ENCODE measurements around the gene BCL10. TPM values are rescaled to one million over a fixed set of nuclear protein-coding genes. Genes with fewer than 3 reads are reported as not detected.

The BCL10 gene
- total RNA-seq, 1 experiment from 2014 or later = 33.8 TPM

- H3K27me3 ChIP-seq (ENCODE audit: insufficient read depth, low read length) = no peaks in the 10 kb centered on the region
- H3K4me2 ChIP-seq (ENCODE audit: low read length) = no peak overlapping the region
- H3K79me2 ChIP-seq (ENCODE audit: insufficient read depth, low read length) = no peaks in the 10 kb centered on the region
- peaks cover 30 to 31% of the 10 kb centered on the region in 2 experiments for H3K4me1 ChIP-seq (ENCODE audit: control insufficient read depth in 1 of 2, insufficient read depth in 2 of 2, low read length in 2 of 2)
- peak overlapping the region; percentile 93 for H2AFZ ChIP-seq (ENCODE audit: low read depth, low read length, poor library complexity, severe bottlenecking)
- H3K4me3 ChIP-seq (replicated peaks in 1 of 2; ENCODE audit: low read depth in 1 of 2, low read length in 2 of 2) = no peak overlapping the region
- RAD21 ChIA-PET (ENCODE audit: low non-redundant PET in 1 of 2, low total read pairs in 2 of 2, uncharacterized antibody in 2 of 2, unreplicated experiment in 2 of 2) = interaction anchor here in 1 of 2 experiments (0.7 kb wide), 1 partner anchor 29 kb away, joined by 4 read pairs; no protein-coding TSS in a partner anchor
- ATAC-seq (no peak), DNase-seq (ENCODE audit: low read depth, low spot score) (no peak)
- no peaks in the 10 kb centered on the region for H4K20me1 ChIP-seq (ENCODE audit: insufficient read depth)
- no TSS peak for BruUV-seq (replicated peaks)
- POLR2A ChIA-PET = interaction anchor here (1.2 to 2.5 kb wide), 2 partner anchors 11 kb away, joined by 3 to 11 read pairs; no protein-coding TSS in a partner anchor
- H3K9me2 ChIP-seq (ENCODE audit: insufficient read depth) = no peaks in the 10 kb centered on the region
- H3K9me3 ChIP-seq (ENCODE audit: control insufficient read depth in 1 of 2, insufficient read depth in 1 of 2, low read depth in 1 of 2, low read length in 2 of 2) = no peaks in the 10 kb centered on the region
- no peaks in the 10 kb centered on the region for H3K36me3 ChIP-seq (ENCODE audit: control insufficient read depth in 1 of 2, insufficient read depth in 2 of 2, low read length in 2 of 2)
- intact Hi-C loops (cut with micrococcal nuclease) = no loop called here
- no peak overlapping the region for H3K9ac ChIP-seq (ENCODE audit: low read length)
- CTCF ChIA-PET = interaction anchor here (1.8 to 2.9 kb wide), 3 partner anchors 26 to 284 kb away, joined by 5 to 29 read pairs (median 14); no protein-coding TSS in a partner anchor
- TF ChIP-seq, protein P1, sequence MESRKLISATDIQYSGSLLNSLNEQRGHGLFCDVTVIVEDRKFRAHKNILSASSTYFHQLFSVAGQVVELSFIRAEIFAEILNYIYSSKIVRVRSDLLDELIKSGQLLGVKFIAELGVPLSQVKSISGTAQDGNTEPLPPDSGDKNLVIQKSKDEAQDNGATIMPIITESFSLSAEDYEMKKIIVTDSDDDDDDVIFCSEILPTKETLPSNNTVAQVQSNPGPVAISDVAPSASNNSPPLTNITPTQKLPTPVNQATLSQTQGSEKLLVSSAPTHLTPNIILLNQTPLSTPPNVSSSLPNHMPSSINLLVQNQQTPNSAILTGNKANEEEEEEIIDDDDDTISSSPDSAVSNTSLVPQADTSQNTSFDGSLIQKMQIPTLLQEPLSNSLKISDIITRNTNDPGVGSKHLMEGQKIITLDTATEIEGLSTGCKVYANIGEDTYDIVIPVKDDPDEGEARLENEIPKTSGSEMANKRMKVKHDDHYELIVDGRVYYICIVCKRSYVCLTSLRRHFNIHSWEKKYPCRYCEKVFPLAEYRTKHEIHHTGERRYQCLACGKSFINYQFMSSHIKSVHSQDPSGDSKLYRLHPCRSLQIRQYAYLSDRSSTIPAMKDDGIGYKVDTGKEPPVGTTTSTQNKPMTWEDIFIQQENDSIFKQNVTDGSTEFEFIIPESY (IDR thresholded peaks at IDR 0.05; ENCODE audit: extremely low read depth, insufficient replicate concordance, low read length) = no peak
- no peak for TF ChIP-seq EGR1 (IDR thresholded peaks at IDR 0.05; ENCODE audit: low read depth)
- TF ChIP-seq SP1 (IDR thresholded peaks at IDR 0.05; ENCODE audit: low read depth) = no peak
- TF ChIP-seq YY1 (IDR thresholded peaks at IDR 0.05; ENCODE audit: extremely low read depth, insufficient replicate concordance, low read depth, low read length) = no peak
- no peak for TF ChIP-seq ZFX (IDR thresholded peaks at IDR 0.05)
- H3K27ac ChIP-seq (ENCODE audit: low read depth, low read length) = no peak overlapping the region
Observed at GRCh38 chr1:85228972-85229371, 47.5 kb downstream of the BCL10 start.

DNA sequence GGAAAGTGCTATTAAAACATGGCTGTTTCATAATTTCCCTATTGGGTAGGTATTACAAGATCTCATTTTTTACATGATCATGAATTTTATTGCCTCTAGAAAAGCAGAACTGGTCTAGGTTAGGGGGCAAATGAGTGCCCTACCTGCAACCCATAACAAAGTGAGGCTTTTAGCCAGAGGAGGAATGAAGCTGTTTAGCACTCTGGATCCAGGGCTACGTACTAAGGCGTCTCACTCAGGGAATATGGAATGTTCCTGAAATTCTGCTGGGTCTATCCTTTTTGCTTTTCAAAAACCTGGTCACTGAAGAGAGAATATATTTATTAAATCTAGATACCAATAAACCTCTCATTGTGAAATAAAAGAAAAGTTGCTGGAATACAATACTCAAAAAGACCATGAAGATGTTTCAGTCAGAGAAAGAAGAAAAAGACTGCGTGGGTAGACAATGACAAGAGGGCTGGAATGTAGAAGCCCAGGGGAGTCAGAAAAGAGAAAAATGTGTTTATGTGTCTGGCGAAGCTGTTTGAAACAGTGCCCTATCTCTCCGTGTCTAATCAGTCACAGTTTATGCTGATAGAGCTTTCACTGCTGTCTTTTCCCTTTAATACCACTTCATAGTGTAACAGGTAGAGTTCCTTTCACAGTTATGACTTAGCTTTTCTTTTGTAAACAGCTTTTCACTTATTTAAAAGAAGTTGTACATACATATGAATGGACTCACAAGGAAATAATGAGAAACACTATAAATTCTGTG lies 50.6 kb downstream of the BCL10 start:
- ChIA-PET CTCF (interaction anchor here (1.9 to 2.0 kb wide), 2 partner anchors 29 to 281 kb away, joined by 7 to 8 read pairs; no protein-coding TSS in a partner anchor), POLR2A (no interaction called here), RAD21 (ENCODE audit: low non-redundant PET in 1 of 2, low total read pairs in 2 of 2, uncharacterized antibody in 2 of 2, unreplicated experiment in 2 of 2) (no interaction called here)
- Histone ChIP-seq H3K9me2 (ENCODE audit: insufficient read depth) (no peaks in the 10 kb centered on the region), H2AFZ (ENCODE audit: low read depth, low read length, poor library complexity, severe bottlenecking) (peak overlapping the region; percentile 63), H3K36me3 (ENCODE audit: control insufficient read depth in 1 of 2, insufficient read depth in 2 of 2, low read length in 2 of 2) (no peaks in the 10 kb centered on the region), H3K4me3 (replicated peaks in 1 of 2; ENCODE audit: low read depth in 1 of 2, low read length in 2 of 2) (no peak overlapping the region), H3K27me3 (ENCODE audit: insufficient read depth, low read length) (no peaks in the 10 kb centered on the region), H3K9me3 (ENCODE audit: control insufficient read depth in 1 of 2, insufficient read depth in 1 of 2, low read depth in 1 of 2, low read length in 2 of 2) (no peaks in the 10 kb centered on the region), H4K20me1 (ENCODE audit: insufficient read depth) (no peaks in the 10 kb centered on the region), H3K9ac (ENCODE audit: low read length) (no peak overlapping the region), H3K4me1 (ENCODE audit: control insufficient read depth in 1 of 2, insufficient read depth in 2 of 2, low read length in 2 of 2) (peaks cover 30 to 31% of the 10 kb centered on the region in 2 experiments), H3K4me2 (ENCODE audit: low read length) (no peak overlapping the region), H3K79me2 (ENCODE audit: insufficient read depth, low read length) (no peaks in the 10 kb centered on the region), H3K27ac (ENCODE audit: low read depth, low read length) (no peak overlapping the region)
- DNase-seq (ENCODE audit: low read depth, low spot score) (no peak), ATAC-seq (no peak)
- intact Hi-C loops (cut with micrococcal nuclease) = no loop called here
- BruUV-seq (replicated peaks) = no TSS peak
- no peak for TF ChIP-seq CEBPB (IDR thresholded peaks at IDR 0.05; ENCODE audit: low read depth)
- TF ChIP-seq, protein P2, sequence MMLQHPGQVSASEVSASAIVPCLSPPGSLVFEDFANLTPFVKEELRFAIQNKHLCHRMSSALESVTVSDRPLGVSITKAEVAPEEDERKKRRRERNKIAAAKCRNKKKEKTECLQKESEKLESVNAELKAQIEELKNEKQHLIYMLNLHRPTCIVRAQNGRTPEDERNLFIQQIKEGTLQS (IDR thresholded peaks at IDR 0.05) = no peak
- no peak for TF ChIP-seq ZNF274 (IDR thresholded peaks at IDR 0.05; ENCODE audit: low read depth, low read length)
- TF ChIP-seq SRF (IDR thresholded peaks at IDR 0.05; ENCODE audit: low read depth) = no peak
- no peak for TF ChIP-seq EZH2 (IDR thresholded peaks at IDR 0.05)
- TF ChIP-seq, protein P3, sequence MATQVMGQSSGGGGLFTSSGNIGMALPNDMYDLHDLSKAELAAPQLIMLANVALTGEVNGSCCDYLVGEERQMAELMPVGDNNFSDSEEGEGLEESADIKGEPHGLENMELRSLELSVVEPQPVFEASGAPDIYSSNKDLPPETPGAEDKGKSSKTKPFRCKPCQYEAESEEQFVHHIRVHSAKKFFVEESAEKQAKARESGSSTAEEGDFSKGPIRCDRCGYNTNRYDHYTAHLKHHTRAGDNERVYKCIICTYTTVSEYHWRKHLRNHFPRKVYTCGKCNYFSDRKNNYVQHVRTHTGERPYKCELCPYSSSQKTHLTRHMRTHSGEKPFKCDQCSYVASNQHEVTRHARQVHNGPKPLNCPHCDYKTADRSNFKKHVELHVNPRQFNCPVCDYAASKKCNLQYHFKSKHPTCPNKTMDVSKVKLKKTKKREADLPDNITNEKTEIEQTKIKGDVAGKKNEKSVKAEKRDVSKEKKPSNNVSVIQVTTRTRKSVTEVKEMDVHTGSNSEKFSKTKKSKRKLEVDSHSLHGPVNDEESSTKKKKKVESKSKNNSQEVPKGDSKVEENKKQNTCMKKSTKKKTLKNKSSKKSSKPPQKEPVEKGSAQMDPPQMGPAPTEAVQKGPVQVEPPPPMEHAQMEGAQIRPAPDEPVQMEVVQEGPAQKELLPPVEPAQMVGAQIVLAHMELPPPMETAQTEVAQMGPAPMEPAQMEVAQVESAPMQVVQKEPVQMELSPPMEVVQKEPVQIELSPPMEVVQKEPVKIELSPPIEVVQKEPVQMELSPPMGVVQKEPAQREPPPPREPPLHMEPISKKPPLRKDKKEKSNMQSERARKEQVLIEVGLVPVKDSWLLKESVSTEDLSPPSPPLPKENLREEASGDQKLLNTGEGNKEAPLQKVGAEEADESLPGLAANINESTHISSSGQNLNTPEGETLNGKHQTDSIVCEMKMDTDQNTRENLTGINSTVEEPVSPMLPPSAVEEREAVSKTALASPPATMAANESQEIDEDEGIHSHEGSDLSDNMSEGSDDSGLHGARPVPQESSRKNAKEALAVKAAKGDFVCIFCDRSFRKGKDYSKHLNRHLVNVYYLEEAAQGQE (IDR thresholded peaks at IDR 0.05; ENCODE audit: low read depth) = no peak
- no peak for TF ChIP-seq POLR2A (IDR thresholded peaks at IDR 0.05; ENCODE audit: borderline replicate concordance, extremely low read depth, insufficient read depth, insufficient read length)
- no peak for TF ChIP-seq ELF1 (IDR thresholded peaks at IDR 0.05; ENCODE audit: borderline replicate concordance, low read depth)
- TF ChIP-seq RAD21 (IDR thresholded peaks at IDR 0.05; ENCODE audit: low read depth) = no peak
- TF ChIP-seq SP1 (IDR thresholded peaks at IDR 0.05; ENCODE audit: low read depth) = no peak

All from HCT116 (cell line).